Activated naive CD4-positive, alpha-beta T cell treated with anti-CD3 and anti-CD28 coated beads for 36 hours (primary cell): ENCODE data around the gene TMEM255B. TPM values are rescaled to one million over a fixed set of nuclear protein-coding genes. Genes with fewer than 3 reads are reported as not detected.

Experiments used
- CTCF ChIA-PET: fragments of 350-600 bp; sonication (Branson Sonifier 250); formaldehyde crosslinking; loops from one replicate; lab custom pipeline; 2021; ENCODE audit warnings: antibody characterized with exemption; lab: Charles Lee
- DNase-seq: peaks from one replicate; pipeline ENCODE4 v3.0.0-alpha.2; 2020
- H3K27ac Mint-ChIP-seq: one replicate; pipeline ENCODE4 v1.8.0; 2021; ENCODE audit warnings: mild to moderate bottlenecking, mixed read lengths
- H3K27me3 Mint-ChIP-seq: one replicate; pipeline ENCODE4 v1.8.0; 2021; ENCODE audit warnings: low read depth, mixed read lengths
- H3K36me3 Mint-ChIP-seq: one replicate; pipeline ENCODE4 v1.8.0; 2021; ENCODE audit warnings: low read depth, mixed read lengths
- H3K4me1 Mint-ChIP-seq: one replicate; pipeline ENCODE4 v1.8.0; 2021; ENCODE audit warnings: low read depth, mixed read lengths
- H3K4me3 Mint-ChIP-seq: one replicate; pipeline ENCODE4 v1.8.0; 2021; ENCODE audit warnings: mild to moderate bottlenecking, moderate library complexity, mixed read lengths
- H3K9me3 Mint-ChIP-seq: one replicate; pipeline ENCODE4 v1.8.0; 2021; ENCODE audit warnings: mixed read lengths
- intact Hi-C: fragments of 100-400 bp; cut with micrococcal nuclease; formaldehyde crosslinking; loops from one replicate; pipeline ENCODE4 v1.15.1; 2023
- total RNA-seq, 2 experiments: library from RNA; stranded (reverse); gene quantifications; one replicate each; pipeline ENCODE4 v1.2.3, GENCODE V29; 2021

TMEM255B gene
- total RNA-seq, 2 experiments from 2014 or later, result 1.1 TPM

GRCh38 chr13:113817860-113818691 is 59.0 kb downstream of the TMEM255B start:
- DNase-seq, result no peak
- no peaks in the 10 kb centered on the region for H3K27me3 Mint-ChIP-seq
- CTCF ChIA-PET, result no interaction called here
- no peak overlapping the region for H3K27ac Mint-ChIP-seq
- H3K4me3 Mint-ChIP-seq, result no peak overlapping the region
- intact Hi-C loops, result loop anchor here (1.0 to 5.0 kb wide), 5 partner anchors 45 to 408 kb away; no protein-coding TSS in a partner anchor
- H3K9me3 Mint-ChIP-seq, result no peaks in the 10 kb centered on the region
- H3K36me3 Mint-ChIP-seq, result peaks cover 8% of the 10 kb centered on the region
- peaks cover 21% of the 10 kb centered on the region for H3K4me1 Mint-ChIP-seq

- H3K9me3 Mint-ChIP-seq, result no peaks in the 10 kb centered on the region
- peaks cover 21% of the 10 kb centered on the region for H3K4me1 Mint-ChIP-seq
- H3K27ac Mint-ChIP-seq, result no peak overlapping the region
- peaks cover 8% of the 10 kb centered on the region for H3K36me3 Mint-ChIP-seq
- intact Hi-C loops, result loop anchor here (5.0 kb wide), 1 partner anchor 129 kb away; no protein-coding TSS in a partner anchor
- no peaks in the 10 kb centered on the region for H3K27me3 Mint-ChIP-seq
- no peak for DNase-seq
- no peak overlapping the region for H3K4me3 Mint-ChIP-seq
- CTCF ChIA-PET, result no interaction called here
These were observed 59.8 kb downstream of the TMEM255B start for GRCh38 chr13:113818700-113819295.

GRCh38 chr13:113819341-113819730 is 60.3 kb downstream of the TMEM255B start:
- intact Hi-C loops, result loop anchor here (5.0 kb wide), 1 partner anchor 128 kb away; no protein-coding TSS in a partner anchor

GRCh38 chr13:113819731-113820715 is 61.0 kb downstream of the TMEM255B start:
- H3K27me3 Mint-ChIP-seq, result no peaks in the 10 kb centered on the region
- peaks cover 21% of the 10 kb centered on the region for H3K4me1 Mint-ChIP-seq
- no peak overlapping the region for H3K4me3 Mint-ChIP-seq
- no peak overlapping the region for H3K27ac Mint-ChIP-seq
- no peak for DNase-seq
- no peaks in the 10 kb centered on the region for H3K9me3 Mint-ChIP-seq
- intact Hi-C loops, result loop anchor here (5.0 kb wide), 1 partner anchor 127 kb away; no protein-coding TSS in a partner anchor
- CTCF ChIA-PET, result no interaction called here
- peaks cover 8% of the 10 kb centered on the region for H3K36me3 Mint-ChIP-seq

More at GRCh38 chr13:113819341-113819730, 60.3 kb downstream of the TMEM255B start:
- H3K36me3 Mint-ChIP-seq, result peaks cover 8% of the 10 kb centered on the region
- CTCF ChIA-PET, result no interaction called here
- no peak overlapping the region for H3K27ac Mint-ChIP-seq
- H3K4me3 Mint-ChIP-seq, result no peak overlapping the region
- no peak for DNase-seq
- H3K4me1 Mint-ChIP-seq, result peaks cover 21% of the 10 kb centered on the region
- no peaks in the 10 kb centered on the region for H3K27me3 Mint-ChIP-seq
- H3K9me3 Mint-ChIP-seq, result no peaks in the 10 kb centered on the region

GRCh38 chr13:113820813-113821651 is 62.0 kb downstream of the TMEM255B start:
- intact Hi-C loops, result no loop called here
- CTCF ChIA-PET, result no interaction called here
- no peaks in the 10 kb centered on the region for H3K27me3 Mint-ChIP-seq

GRCh38 chr13:113821847-113822246 is 62.8 kb downstream of the TMEM255B start:
- CTCF ChIA-PET, result interaction anchor here (0.5 kb wide), 1 partner anchor 427 kb away, joined by 7 read pairs; no protein-coding TSS in a partner anchor
- no peak overlapping the region for H3K4me3 Mint-ChIP-seq
- H3K27me3 Mint-ChIP-seq, result no peaks in the 10 kb centered on the region
- no peak overlapping the region for H3K27ac Mint-ChIP-seq
- H3K4me1 Mint-ChIP-seq, result peaks cover 6% of the 10 kb centered on the region
- no peak for DNase-seq
- peaks cover 5% of the 10 kb centered on the region for H3K36me3 Mint-ChIP-seq
- no peaks in the 10 kb centered on the region for H3K9me3 Mint-ChIP-seq
- intact Hi-C loops, result no loop called here

More at GRCh38 chr13:113820813-113821651, 62.0 kb downstream of the TMEM255B start:
- no peaks in the 10 kb centered on the region for H3K9me3 Mint-ChIP-seq
- peaks cover 14% of the 10 kb centered on the region for H3K4me1 Mint-ChIP-seq
- H3K27ac Mint-ChIP-seq, result no peak overlapping the region
- H3K4me3 Mint-ChIP-seq, result no peak overlapping the region
- no peak for DNase-seq
- H3K36me3 Mint-ChIP-seq, result peaks cover 6% of the 10 kb centered on the region

- DNase-seq, result no peak
- Mint-ChIP-seq H3K36me3 (peaks cover 5% of the 10 kb centered on the region), H3K4me1 (peaks cover 4% of the 10 kb centered on the region), H3K27me3 (no peaks in the 10 kb centered on the region), H3K4me3 (no peak overlapping the region), H3K9me3 (no peaks in the 10 kb centered on the region), H3K27ac (no peak overlapping the region)
- CTCF ChIA-PET, result interaction anchor here (0.5 kb wide), 1 partner anchor 427 kb away, joined by 7 read pairs; no protein-coding TSS in a partner anchor
- intact Hi-C loops, result no loop called here
These were observed 63.2 kb downstream of the TMEM255B start for GRCh38 chr13:113822266-113822665.

- Mint-ChIP-seq H3K27me3 (no peaks in the 10 kb centered on the region), H3K27ac (no peak overlapping the region), H3K9me3 (no peaks in the 10 kb centered on the region), H3K36me3 (peaks cover 5% of the 10 kb centered on the region), H3K4me3 (no peak overlapping the region), H3K4me1 (no peaks in the 10 kb centered on the region)
- intact Hi-C loops, result no loop called here
- DNase-seq, result no peak
- CTCF ChIA-PET, result no interaction called here
These were observed 64.1 kb downstream of the TMEM255B start for GRCh38 chr13:113822956-113823744.

GRCh38 chr13:113823771-113824170 is 64.7 kb downstream of the TMEM255B start:
- no peaks in the 10 kb centered on the region for H3K4me1 Mint-ChIP-seq
- intact Hi-C loops, result no loop called here
- CTCF ChIA-PET, result interaction anchor here (0.6 kb wide), 1 partner anchor 146 kb away, joined by 3 read pairs; no protein-coding TSS in a partner anchor
- no peak overlapping the region for H3K4me3 Mint-ChIP-seq
- H3K27me3 Mint-ChIP-seq, result no peaks in the 10 kb centered on the region
- DNase-seq, result no peak
- H3K36me3 Mint-ChIP-seq, result peaks cover 7% of the 10 kb centered on the region
- H3K27ac Mint-ChIP-seq, result no peak overlapping the region
- H3K9me3 Mint-ChIP-seq, result no peaks in the 10 kb centered on the region

GRCh38 chr13:113825841-113826240 is 66.8 kb downstream of the TMEM255B start:
- H3K27me3 Mint-ChIP-seq, result no peaks in the 10 kb centered on the region
- peaks cover 7% of the 10 kb centered on the region for H3K36me3 Mint-ChIP-seq
- no peak overlapping the region for H3K27ac Mint-ChIP-seq
- no peak for DNase-seq
- no peaks in the 10 kb centered on the region for H3K9me3 Mint-ChIP-seq
- intact Hi-C loops, result no loop called here
- H3K4me3 Mint-ChIP-seq, result no peak overlapping the region
- CTCF ChIA-PET, result no interaction called here
- no peaks in the 10 kb centered on the region for H3K4me1 Mint-ChIP-seq
